ENCODE data around the gene PSMC6. TPM values are rescaled to one million over a fixed set of nuclear protein-coding genes. Genes with fewer than 3 reads are reported as not detected.
"Not testable (repeated sequence)": the region's sequence is repeated elsewhere in the genome, so short reads cannot be mapped to it uniquely, and the experiment has no call there.

The PSMC6 gene
- total and polyA plus RNA-seq, 2 donors (not counting 1 experiment from before 2014, with no cell fraction given) = 85.0 to 90.4 TPM

- no peak overlapping the region for H2AFZ ChIP-seq (ENCODE audit: low read length)
- peaks cover 9% of the 10 kb centered on the region for H3K36me3 ChIP-seq (ENCODE audit: control insufficient read depth, insufficient read depth, low read length)
- no peak overlapping the region for H3K27ac ChIP-seq (ENCODE audit: insufficient read depth, low read length)
- no peaks in the 10 kb centered on the region for H4K20me1 ChIP-seq (ENCODE audit: control insufficient read depth, extremely low read depth, insufficient read depth, low read length)
- H3K4me2 ChIP-seq (ENCODE audit: extremely low read depth, insufficient read depth, low read length) = no peak overlapping the region
- H3K9me3 ChIP-seq (ENCODE audit: control insufficient read depth, insufficient read depth, low read depth, low read length) = no peaks in the 10 kb centered on the region
- no peaks in the 10 kb centered on the region for H3K4me1 ChIP-seq (ENCODE audit: control insufficient read depth, extremely low read depth, insufficient read depth, low read length)
- no peak overlapping the region for H3K4me3 ChIP-seq (replicated peaks in 1 of 4; ENCODE audit: control extremely low read depth in 1 of 4, insufficient read depth in 1 of 4, low read depth in 3 of 4, low read length in 4 of 4)
- TF ChIP-seq EZH2 (IDR thresholded peaks at IDR 0.05; ENCODE audit: low read length, missing control alignments) (no peak), CTCF (conservative IDR thresholded peaks at IDR 0.05 in 1 of 2, IDR thresholded peaks at IDR 0.05 in 1 of 2; ENCODE audit: low read depth in 1 of 2, low read length in 2 of 2) (no peak)
- H3K79me2 ChIP-seq (ENCODE audit: control insufficient read depth, insufficient read depth, low read length) = no peaks in the 10 kb centered on the region
- H3K27me3 ChIP-seq (ENCODE audit: control insufficient read depth, insufficient read depth, low read length) = no peaks in the 10 kb centered on the region
- H3K9ac ChIP-seq (ENCODE audit: insufficient read depth, low read length) = no peak overlapping the region
- DNase-seq (ENCODE audit: low read depth in 2 of 2) = no peak
These were observed 16.7 kb downstream of the PSMC6 start for GRCh38 chr14:52723514-52724359.

- no peaks in the 10 kb centered on the region for H3K4me1 ChIP-seq (ENCODE audit: control insufficient read depth, extremely low read depth, insufficient read depth, low read length)
- H4K20me1 ChIP-seq (ENCODE audit: control insufficient read depth, extremely low read depth, insufficient read depth, low read length) = no peaks in the 10 kb centered on the region
- no peak overlapping the region for H3K9ac ChIP-seq (ENCODE audit: insufficient read depth, low read length)
- H3K27ac ChIP-seq (ENCODE audit: insufficient read depth, low read length) = no peak overlapping the region
- H3K4me2 ChIP-seq (ENCODE audit: extremely low read depth, insufficient read depth, low read length) = no peak overlapping the region
- no peaks in the 10 kb centered on the region for H3K79me2 ChIP-seq (ENCODE audit: control insufficient read depth, insufficient read depth, low read length)
- TF ChIP-seq EZH2 (IDR thresholded peaks at IDR 0.05; ENCODE audit: low read length, missing control alignments) (no peak), CTCF (conservative IDR thresholded peaks at IDR 0.05 in 1 of 2, IDR thresholded peaks at IDR 0.05 in 1 of 2; ENCODE audit: low read depth in 1 of 2, low read length in 2 of 2) (no peak)
- no peak for DNase-seq (ENCODE audit: low read depth in 2 of 2)
- no peaks in the 10 kb centered on the region for H3K27me3 ChIP-seq (ENCODE audit: control insufficient read depth, insufficient read depth, low read length)
- H3K36me3 ChIP-seq (ENCODE audit: control insufficient read depth, insufficient read depth, low read length) = peaks cover 8% of the 10 kb centered on the region
- no peak overlapping the region for H3K4me3 ChIP-seq (replicated peaks in 1 of 4; ENCODE audit: control extremely low read depth in 1 of 4, insufficient read depth in 1 of 4, low read depth in 3 of 4, low read length in 4 of 4)
- no peak overlapping the region for H2AFZ ChIP-seq (ENCODE audit: low read length)
- H3K9me3 ChIP-seq (ENCODE audit: control insufficient read depth, insufficient read depth, low read depth, low read length) = no peaks in the 10 kb centered on the region
These were observed 17.3 kb downstream of the PSMC6 start for GRCh38 chr14:52724360-52724644.

GRCh38 chr14:52727509-52727908 is 20.5 kb downstream of the PSMC6 start:
- H3K4me3 ChIP-seq (replicated peaks in 1 of 4; ENCODE audit: control extremely low read depth in 1 of 4, insufficient read depth in 1 of 4, low read depth in 3 of 4, low read length in 4 of 4); H3K4me1 ChIP-seq (ENCODE audit: control insufficient read depth, extremely low read depth, insufficient read depth, low read length); H3K27ac ChIP-seq (ENCODE audit: insufficient read depth, low read length); H3K4me2 ChIP-seq (ENCODE audit: extremely low read depth, insufficient read depth, low read length); H3K9me3 ChIP-seq (ENCODE audit: control insufficient read depth, insufficient read depth, low read depth, low read length); H3K27me3 ChIP-seq (ENCODE audit: control insufficient read depth, insufficient read depth, low read length); H3K9ac ChIP-seq (ENCODE audit: insufficient read depth, low read length); DNase-seq (ENCODE audit: low read depth in 2 of 2); H4K20me1 ChIP-seq (ENCODE audit: control insufficient read depth, extremely low read depth, insufficient read depth, low read length); H3K36me3 ChIP-seq (ENCODE audit: control insufficient read depth, insufficient read depth, low read length); H2AFZ ChIP-seq (ENCODE audit: low read length): not testable (repeated sequence)
- H3K79me2 ChIP-seq (ENCODE audit: control insufficient read depth, insufficient read depth, low read length) = peaks cover 17% of the 10 kb centered on the region

GRCh38 chr14:52729035-52729434 is 22.0 kb downstream of the PSMC6 start:
- not testable (repeated sequence) for H3K27ac ChIP-seq (ENCODE audit: insufficient read depth, low read length); H4K20me1 ChIP-seq (ENCODE audit: control insufficient read depth, extremely low read depth, insufficient read depth, low read length); H3K4me3 ChIP-seq (replicated peaks in 1 of 4; ENCODE audit: control extremely low read depth in 1 of 4, insufficient read depth in 1 of 4, low read depth in 3 of 4, low read length in 4 of 4); DNase-seq (ENCODE audit: low read depth in 2 of 2); H3K9me3 ChIP-seq (ENCODE audit: control insufficient read depth, insufficient read depth, low read depth, low read length); H2AFZ ChIP-seq (ENCODE audit: low read length); H3K4me1 ChIP-seq (ENCODE audit: control insufficient read depth, extremely low read depth, insufficient read depth, low read length); H3K36me3 ChIP-seq (ENCODE audit: control insufficient read depth, insufficient read depth, low read length); H3K9ac ChIP-seq (ENCODE audit: insufficient read depth, low read length); H3K27me3 ChIP-seq (ENCODE audit: control insufficient read depth, insufficient read depth, low read length); H3K4me2 ChIP-seq (ENCODE audit: extremely low read depth, insufficient read depth, low read length)
- H3K79me2 ChIP-seq (ENCODE audit: control insufficient read depth, insufficient read depth, low read length) = peaks cover 17% of the 10 kb centered on the region

Data from fibroblast of lung (primary cell).